ENCODE results near the gene G6PD.
A peak's percentile ranks its signal among the peaks of the same experiment; 100 is the strongest.

Gene G6PD

DNA sequence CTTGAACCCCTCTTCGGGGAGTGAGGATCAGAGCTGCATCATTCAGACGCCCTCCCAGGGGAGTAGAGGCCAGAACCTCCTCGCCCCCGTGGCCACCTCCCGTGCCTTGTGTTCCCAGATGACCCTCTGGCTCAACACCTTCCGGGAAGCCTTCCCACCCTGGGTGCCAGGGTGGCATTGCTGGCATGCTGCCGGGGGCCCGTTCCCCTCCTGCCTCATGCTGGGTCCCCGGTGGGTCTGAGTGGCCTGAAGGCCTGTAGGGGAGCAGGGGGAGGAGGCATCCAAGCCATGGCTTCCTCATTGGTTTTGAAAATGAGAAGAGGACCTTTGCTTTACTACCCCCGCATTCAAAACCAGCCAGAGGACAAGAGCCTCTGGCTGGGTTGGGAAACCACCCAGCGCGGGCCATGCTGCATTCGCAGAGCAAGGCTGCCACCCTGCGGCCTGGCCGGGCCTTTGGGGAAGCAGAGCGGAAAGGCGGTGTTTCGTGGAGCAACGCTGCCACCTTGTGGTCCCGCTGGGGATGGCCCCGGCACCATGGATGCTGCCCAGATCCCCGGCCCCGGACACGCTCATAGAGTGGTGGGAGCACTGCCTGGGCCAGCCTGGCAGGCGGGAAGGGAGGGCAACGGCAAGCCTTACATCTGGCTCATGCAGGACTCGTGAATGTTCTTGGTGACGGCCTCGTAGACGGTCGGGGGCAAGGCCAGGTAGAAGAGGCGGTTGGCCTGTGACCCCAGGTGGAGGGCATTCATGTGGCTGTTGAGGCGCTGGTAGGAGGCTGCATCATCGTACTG, 11.9 kb downstream of the G6PD start:
- H3K4me3 ChIP-seq (replicated peaks; ENCODE audit: low read depth, low read length) = no peak overlapping the region
- peak; percentile 85 for DNase-seq (ENCODE audit: low read depth)
- TF ChIP-seq, protein P1, sequence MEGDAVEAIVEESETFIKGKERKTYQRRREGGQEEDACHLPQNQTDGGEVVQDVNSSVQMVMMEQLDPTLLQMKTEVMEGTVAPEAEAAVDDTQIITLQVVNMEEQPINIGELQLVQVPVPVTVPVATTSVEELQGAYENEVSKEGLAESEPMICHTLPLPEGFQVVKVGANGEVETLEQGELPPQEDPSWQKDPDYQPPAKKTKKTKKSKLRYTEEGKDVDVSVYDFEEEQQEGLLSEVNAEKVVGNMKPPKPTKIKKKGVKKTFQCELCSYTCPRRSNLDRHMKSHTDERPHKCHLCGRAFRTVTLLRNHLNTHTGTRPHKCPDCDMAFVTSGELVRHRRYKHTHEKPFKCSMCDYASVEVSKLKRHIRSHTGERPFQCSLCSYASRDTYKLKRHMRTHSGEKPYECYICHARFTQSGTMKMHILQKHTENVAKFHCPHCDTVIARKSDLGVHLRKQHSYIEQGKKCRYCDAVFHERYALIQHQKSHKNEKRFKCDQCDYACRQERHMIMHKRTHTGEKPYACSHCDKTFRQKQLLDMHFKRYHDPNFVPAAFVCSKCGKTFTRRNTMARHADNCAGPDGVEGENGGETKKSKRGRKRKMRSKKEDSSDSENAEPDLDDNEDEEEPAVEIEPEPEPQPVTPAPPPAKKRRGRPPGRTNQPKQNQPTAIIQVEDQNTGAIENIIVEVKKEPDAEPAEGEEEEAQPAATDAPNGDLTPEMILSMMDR (IDR thresholded peaks at IDR 0.05; ENCODE audit: low read length, missing control alignments) = peak; percentile 79

DNA sequence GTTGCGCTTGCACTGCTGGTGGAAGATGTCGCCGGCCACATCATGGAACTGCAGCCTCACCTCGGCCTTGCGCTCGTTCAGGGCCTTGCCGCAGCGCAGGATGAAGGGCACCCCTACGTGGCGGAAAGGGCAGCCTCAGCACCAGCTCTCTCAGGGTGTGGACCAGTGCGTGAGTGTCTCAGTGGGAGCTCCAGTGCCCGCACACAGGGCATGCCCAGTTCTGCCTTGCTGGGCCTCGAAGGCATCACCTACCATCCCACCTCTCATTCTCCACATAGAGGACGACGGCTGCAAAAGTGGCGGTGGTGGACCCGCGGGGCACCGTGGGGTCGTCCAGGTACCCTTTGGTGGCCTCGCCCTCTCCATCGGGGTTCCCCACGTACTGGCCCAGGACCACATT, 14.0 kb downstream of the G6PD start:
- no peak overlapping the region for H3K4me3 ChIP-seq (replicated peaks; ENCODE audit: low read depth, low read length)
- TF ChIP-seq, protein P1 (IDR thresholded peaks at IDR 0.05; ENCODE audit: low read length, missing control alignments) = no peak
- no peak for DNase-seq (ENCODE audit: low read depth)

- TF ChIP-seq, protein P1 (IDR thresholded peaks at IDR 0.05; ENCODE audit: low read length, missing control alignments) = no peak
- DNase-seq (ENCODE audit: low read depth) = peak; percentile 40
- H3K4me3 ChIP-seq (replicated peaks; ENCODE audit: low read depth, low read length) = no peak overlapping the region
Measured at GRCh38 chrX:154531626-154532025, 15.0 kb downstream of the G6PD start.

DNA sequence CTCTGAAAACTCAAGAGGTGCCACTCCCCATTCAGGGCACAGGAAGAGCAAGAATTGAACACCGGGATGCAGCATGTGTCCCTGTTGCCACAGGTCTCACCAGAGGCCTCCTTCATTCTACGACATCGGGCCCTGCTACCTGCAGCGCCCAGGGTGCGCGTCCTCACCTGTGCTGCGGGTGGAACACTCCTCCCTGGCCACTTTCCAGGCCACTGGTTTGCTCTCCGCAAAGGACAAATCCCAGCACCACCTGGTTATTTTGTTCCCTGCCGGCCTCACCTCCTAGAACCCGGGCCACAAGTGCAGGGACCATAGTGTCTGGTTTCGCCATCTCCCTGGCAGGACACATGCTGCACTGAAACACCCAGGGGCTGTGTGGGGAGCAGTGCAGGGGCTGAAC, 16.4 kb downstream of the G6PD start:
- H3K4me3 ChIP-seq (replicated peaks; ENCODE audit: low read depth, low read length) = no peak overlapping the region
- TF ChIP-seq, protein P1 (IDR thresholded peaks at IDR 0.05; ENCODE audit: low read length, missing control alignments) = no peak

DNA sequence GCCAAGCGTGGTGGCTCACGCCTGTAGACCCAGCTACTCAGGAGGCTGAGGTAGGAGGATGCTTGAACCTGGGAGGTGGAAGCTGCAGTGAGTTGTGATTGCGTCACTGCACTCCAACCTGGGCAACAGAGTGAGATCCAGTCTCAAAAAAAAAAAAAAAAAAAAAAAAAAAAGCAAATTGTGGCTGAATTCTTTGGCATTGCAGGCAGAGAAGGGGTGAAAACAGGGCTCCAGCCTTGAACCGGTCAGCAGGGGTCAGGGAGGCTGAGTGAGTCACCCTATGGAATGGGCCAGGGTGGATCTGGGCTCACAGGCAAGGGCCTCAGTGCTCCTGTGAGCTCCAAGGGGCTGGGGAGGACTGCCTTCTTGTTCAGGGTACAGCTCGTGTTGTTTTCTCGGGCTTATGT, 17.4 kb downstream of the G6PD start:
- TF ChIP-seq, protein P1 (IDR thresholded peaks at IDR 0.05; ENCODE audit: low read length, missing control alignments) = no peak
- peak; percentile 34 for DNase-seq (ENCODE audit: low read depth)
- no peak overlapping the region for H3K4me3 ChIP-seq (replicated peaks; ENCODE audit: low read depth, low read length)

More for the DNA sequence above, 16.4 kb downstream of the G6PD start:
- DNase-seq (ENCODE audit: low read depth) = no peak

GRCh38 chrX:154526901-154527675, 19.6 kb downstream of the G6PD start:
- H3K4me3 ChIP-seq (replicated peaks; ENCODE audit: low read depth, low read length) = peak overlapping the region; percentile 19
- peak; percentile 82 for DNase-seq (ENCODE audit: low read depth)

More at GRCh38 chrX:154526901-154527675, 19.6 kb downstream of the G6PD start:
- TF ChIP-seq, protein P1 (IDR thresholded peaks at IDR 0.05; ENCODE audit: low read length, missing control alignments) = peak; percentile 60

Measured in fibroblast of pulmonary artery (primary cell).